Gastroesophageal sphincter (tissue), 4 donors: Measurements from ENCODE around the gene UAP1L1. TPM values are rescaled to one million over a fixed set of nuclear protein-coding genes. Genes with fewer than 3 reads are reported as not detected.
"Not testable (repeated sequence)": the region's sequence is repeated elsewhere in the genome, so short reads cannot be mapped to it uniquely, and the experiment has no call there.

Experiments used
- ATAC-seq: fragments of 150-250 bp; one replicate; pipeline ENCODE4 v1.9.1; 2016; ENCODE audit warnings: mild to moderate bottlenecking, moderate library complexity
- H3K27ac ChIP-seq, 4 donors: fragments of 200-600 bp; sonication (generic) in 3 of 4; 1 replicate in 3 of 4; 2 replicates in 1 of 4; pipeline ENCODE4 v1.5.1; 2016 to 2019
- H3K27me3 ChIP-seq: fragments of 200-600 bp; sonication (generic); one replicate; pipeline ENCODE4 v1.5.1; 2019
- H3K36me3 ChIP-seq, 2 donors: fragments of 200-600 bp; sonication (generic); one replicate each; pipeline ENCODE4 v1.5.1; 2019; ENCODE audit warnings: control low read depth in 1 of 2
- H3K4me1 ChIP-seq, 3 donors: fragments of 200-600 bp; sonication (generic); 1 replicate in 2 of 3; 2 replicates in 1 of 3; pipeline ENCODE4 v1.5.1; 2016 to 2019; ENCODE audit warnings: control low read depth in 2 of 3
- H3K4me3 ChIP-seq, 2 donors: fragments of 200-600 bp; sonication (generic); one replicate each; pipeline ENCODE4 v1.5.1; 2019; ENCODE audit warnings: mild to moderate bottlenecking in 1 of 2, moderate library complexity in 1 of 2
- H3K9me3 ChIP-seq, 3 donors: fragments of 200-600 bp; sonication (generic); one replicate each; pipeline ENCODE4 v1.5.1; 2017 to 2019; ENCODE audit warnings: control low read depth in 2 of 3
- CTCF ChIP-seq, 4 experiments: fragments of 200-600 bp in 2 of 4; fragments of 450-650 bp in 2 of 4; sonication (generic) in 1 of 4; IDR thresholded peaks; one replicate each; pipeline ENCODE4 v1.5.1; 2017 to 2019; ENCODE audit warnings: antibody characterized with exemption in 4 of 4, mild to moderate bottlenecking in 2 of 4, moderate library complexity in 2 of 4
- EP300 ChIP-seq: sonication (generic); formaldehyde crosslinking; IDR thresholded peaks from one replicate; pipeline ENCODE4 v1.6.1; 2017; ENCODE audit warnings: antibody characterized with exemption, mild to moderate bottlenecking
- POLR2A ChIP-seq, 2 donors: fragments of 450-650 bp; IDR thresholded peaks; one replicate each; pipeline ENCODE4 v1.6.1; 2017; ENCODE audit warnings: antibody characterized with exemption in 2 of 2, mild to moderate bottlenecking in 2 of 2, moderate library complexity in 1 of 2
- POLR2AphosphoS5 ChIP-seq: sonication (generic); formaldehyde crosslinking; IDR thresholded peaks from one replicate; pipeline ENCODE4 v1.6.1; 2017; ENCODE audit warnings: antibody characterized with exemption
- WGBS, 2 donors: methylation state at CpG; one replicate each; pipeline ENCODE4 v1.1.5; 2018; ENCODE audit warnings: low coverage in 1 of 2; 5-methylcytosine and 5-hydroxymethylcytosine counted together
- total RNA-seq, 4 donors: library from RNA; depleted of rRNA; stranded (reverse); fragments of >200 nt; gene quantifications; one replicate each; pipeline ENCODE4 v1.1.0, GENCODE V29; 2016

The UAP1L1 gene
- total RNA-seq, 4 donors from 2014 or later = 4.2 to 7.3 (median 6.0) TPM

- H3K4me1 ChIP-seq = peaks cover 0 to 13% (median 3%) of the 10 kb centered on the region in 3 donors
- WGBS, 2 donors = 71% methylated on average over 4 of the region's 16 CpGs; no CpG with 5 or more reads in 1 of the 2 donors
- not testable (repeated sequence) for H3K27me3 ChIP-seq, H3K27ac ChIP-seq, H3K9me3 ChIP-seq, ATAC-seq, H3K4me3 ChIP-seq, H3K36me3 ChIP-seq
Measured at GRCh38 chr9:137122796-137123467, 45.6 kb downstream of the UAP1L1 start.

GRCh38 chr9:137123468-137123837 is 46.1 kb downstream of the UAP1L1 start:
- no peak for ATAC-seq
- Histone ChIP-seq H3K27ac (no peak overlapping the region), H3K36me3 (no peaks in the 10 kb centered on the region), H3K9me3 (no peaks in the 10 kb centered on the region), H3K4me3 (no peak overlapping the region), H3K27me3 (no peaks in the 10 kb centered on the region), H3K4me1 (peaks cover 0 to 18% (median 8%) of the 10 kb centered on the region in 3 donors)
- WGBS, 2 donors = 77 to 78% methylated on average over 3 to 5 of the region's 5 CpGs
- TF ChIP-seq POLR2AphosphoS5 = no peak
- no peak for TF ChIP-seq POLR2A (IDR thresholded peaks at IDR 0.05)
- no peak for TF ChIP-seq EP300
- TF ChIP-seq CTCF (IDR thresholded peaks at IDR 0.05) = no peak

GRCh38 chr9:137123952-137124462 is 46.7 kb downstream of the UAP1L1 start:
- peaks cover 0 to 23% (median 12%) of the 10 kb centered on the region in 3 donors for H3K4me1 ChIP-seq
- not testable (repeated sequence) for H3K9me3 ChIP-seq, H3K4me3 ChIP-seq, H3K27me3 ChIP-seq, H3K36me3 ChIP-seq, H3K27ac ChIP-seq, ATAC-seq
- 90% methylated on average over 4 of the region's 5 CpGs; no CpG with 5 or more reads in 1 of the 2 donors for WGBS, 2 donors

- peak overlapping the region in 1 of 2 donors; percentile 21 for H3K4me3 ChIP-seq
- 51 to 53% methylated on average over 2 to 3 of the region's 3 CpGs for WGBS, 2 donors
- no peak for TF ChIP-seq CTCF (IDR thresholded peaks at IDR 0.05)
- no peak for TF ChIP-seq POLR2A (IDR thresholded peaks at IDR 0.05)
- TF ChIP-seq POLR2AphosphoS5 = no peak
- TF ChIP-seq EP300 = no peak
Measured at GRCh38 chr9:137126786-137127185, 49.5 kb downstream of the UAP1L1 start.

GRCh38 chr9:137127301-137128157 is 50.2 kb downstream of the UAP1L1 start:
- Histone ChIP-seq H3K27ac (peak overlapping the region in 2 of 4 donors; percentile 37 to 46), H3K27me3 (peaks cover 24% of the 10 kb centered on the region), H3K36me3 (no peaks in the 10 kb centered on the region), H3K4me1 (peaks cover 0 to 38% (median 12%) of the 10 kb centered on the region in 3 donors), H3K9me3 (peaks cover 0 to 19% (median 0%) of the 10 kb centered on the region in 3 donors), H3K4me3 (peak overlapping the region in 1 of 2 donors; percentile 21)
- TF ChIP-seq EP300 (no peak), POLR2A (IDR thresholded peaks at IDR 0.05) (no peak), CTCF (IDR thresholded peaks at IDR 0.05) (no peak), POLR2AphosphoS5 (no peak)
- no peak for ATAC-seq
- 42 to 63% methylated on average over 13 to 19 of the region's 24 CpGs for WGBS, 2 donors

More at GRCh38 chr9:137126786-137127185, 49.5 kb downstream of the UAP1L1 start:
- Histone ChIP-seq H3K9me3 (peaks cover 0 to 16% (median 0%) of the 10 kb centered on the region in 3 donors), H3K27ac (peak overlapping the region in 1 of 4 donors; percentile 46), H3K27me3 (peaks cover 17% of the 10 kb centered on the region), H3K36me3 (no peaks in the 10 kb centered on the region), H3K4me1 (peaks cover 0 to 38% (median 12%) of the 10 kb centered on the region in 3 donors)
- ATAC-seq = no peak
